Ishikawa (cell line): ENCODE data around the gene ARHGAP26.

Experiments
- CEBPB ChIP-seq: IDR thresholded peaks from 2 replicates; pipeline ENCODE4 v1.6.1; 2012
- CREB1 ChIP-seq: IDR thresholded peaks from 2 replicates; pipeline ENCODE4 v1.6.1; 2012; ENCODE audit warnings: low read depth
- EGR1 ChIP-seq: IDR thresholded peaks from 2 replicates; pipeline ENCODE4 v1.6.1; 2012
- EP300 ChIP-seq: IDR thresholded peaks from 2 replicates; pipeline ENCODE4 v1.6.1; 2012; ENCODE audit warnings: borderline replicate concordance
- FOXM1 ChIP-seq: IDR thresholded peaks from 2 replicates; pipeline ENCODE4 v1.6.1; 2012; ENCODE audit warnings: low read depth, borderline replicate concordance
- NFIC ChIP-seq: IDR thresholded peaks from 2 replicates; pipeline ENCODE4 v1.6.1; 2012
- RAD21 ChIP-seq: IDR thresholded peaks from 2 replicates; pipeline ENCODE4 v1.6.1; 2012; ENCODE audit warnings: low read depth
- TAF1 ChIP-seq: IDR thresholded peaks from 2 replicates; pipeline ENCODE4 v1.6.1; 2012; ENCODE audit warnings: low read depth, mild to moderate bottlenecking
- TCF12 ChIP-seq: IDR thresholded peaks from 2 replicates; pipeline ENCODE4 v1.6.1; 2012; ENCODE audit warnings: low read depth
- TEAD4 ChIP-seq: IDR thresholded peaks from 2 replicates; pipeline ENCODE4 v1.6.1; 2012
- YY1 ChIP-seq: IDR thresholded peaks from 2 replicates; pipeline ENCODE4 v1.6.1; 2012; ENCODE audit warnings: low read depth
- ZBTB7A ChIP-seq: IDR thresholded peaks from 2 replicates; pipeline ENCODE4 v1.6.1; 2012; ENCODE audit warnings: low read depth
- TF ChIP-seq, protein P1 (sequence below): IDR thresholded peaks from 2 replicates; pipeline ENCODE4 v1.6.1; 2012
- TF ChIP-seq, protein P2 (sequence below): IDR thresholded peaks from 2 replicates; pipeline ENCODE4 v1.6.1; 2012; ENCODE audit warnings: low read depth, mild to moderate bottlenecking
- TF ChIP-seq, protein P3 (sequence below): IDR thresholded peaks from 2 replicates; pipeline ENCODE4 v1.6.1; 2012

ARHGAP26 gene

DNA sequence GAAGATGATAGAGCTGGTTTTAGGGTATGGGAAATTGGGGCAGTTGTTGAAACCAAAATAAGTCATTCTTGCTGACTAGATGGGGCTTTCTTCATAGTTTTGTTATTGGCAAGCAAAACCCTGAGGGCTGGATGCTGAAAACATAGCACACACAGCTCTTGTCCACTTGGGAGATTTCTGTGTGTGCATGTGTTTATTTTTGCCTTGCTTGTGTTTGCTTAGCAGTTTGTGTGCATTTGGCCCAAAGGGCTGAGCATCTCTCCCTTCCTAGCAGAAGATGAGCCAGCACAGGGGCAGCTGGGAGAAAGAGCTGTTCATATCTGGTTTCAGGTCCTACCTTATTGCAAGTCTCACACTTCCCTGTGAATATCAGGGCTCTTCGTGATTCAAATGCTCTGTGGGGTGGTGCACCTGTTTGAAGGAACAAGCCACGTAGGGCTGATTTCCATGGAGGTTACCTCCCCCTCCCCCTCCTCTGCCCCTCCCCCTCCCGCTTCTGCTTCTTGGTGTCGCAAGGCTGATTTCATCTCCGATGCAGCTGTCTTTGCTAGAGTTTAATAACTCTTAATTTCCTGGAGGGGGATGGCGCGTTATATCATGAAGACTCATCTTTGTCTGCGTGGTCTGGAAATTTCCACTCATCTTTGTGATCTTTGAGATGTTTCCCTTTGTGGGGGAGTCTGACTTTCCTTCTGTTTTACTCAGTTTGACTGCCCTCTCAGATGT is 296.5 kb downstream of the ARHGAP26 start:
- TF ChIP-seq EGR1 (no peak), NFIC (no peak), FOXM1 (no peak), YY1 (no peak), CEBPB (no peak), ZBTB7A (no peak), EP300 (no peak), TAF1 (no peak), RAD21 (no peak), TEAD4 (no peak)
- TF ChIP-seq, protein P1, sequence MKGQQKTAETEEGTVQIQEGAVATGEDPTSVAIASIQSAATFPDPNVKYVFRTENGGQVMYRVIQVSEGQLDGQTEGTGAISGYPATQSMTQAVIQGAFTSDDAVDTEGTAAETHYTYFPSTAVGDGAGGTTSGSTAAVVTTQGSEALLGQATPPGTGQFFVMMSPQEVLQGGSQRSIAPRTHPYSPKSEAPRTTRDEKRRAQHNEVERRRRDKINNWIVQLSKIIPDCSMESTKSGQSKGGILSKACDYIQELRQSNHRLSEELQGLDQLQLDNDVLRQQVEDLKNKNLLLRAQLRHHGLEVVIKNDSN, result no peak
- TF ChIP-seq, protein P2, sequence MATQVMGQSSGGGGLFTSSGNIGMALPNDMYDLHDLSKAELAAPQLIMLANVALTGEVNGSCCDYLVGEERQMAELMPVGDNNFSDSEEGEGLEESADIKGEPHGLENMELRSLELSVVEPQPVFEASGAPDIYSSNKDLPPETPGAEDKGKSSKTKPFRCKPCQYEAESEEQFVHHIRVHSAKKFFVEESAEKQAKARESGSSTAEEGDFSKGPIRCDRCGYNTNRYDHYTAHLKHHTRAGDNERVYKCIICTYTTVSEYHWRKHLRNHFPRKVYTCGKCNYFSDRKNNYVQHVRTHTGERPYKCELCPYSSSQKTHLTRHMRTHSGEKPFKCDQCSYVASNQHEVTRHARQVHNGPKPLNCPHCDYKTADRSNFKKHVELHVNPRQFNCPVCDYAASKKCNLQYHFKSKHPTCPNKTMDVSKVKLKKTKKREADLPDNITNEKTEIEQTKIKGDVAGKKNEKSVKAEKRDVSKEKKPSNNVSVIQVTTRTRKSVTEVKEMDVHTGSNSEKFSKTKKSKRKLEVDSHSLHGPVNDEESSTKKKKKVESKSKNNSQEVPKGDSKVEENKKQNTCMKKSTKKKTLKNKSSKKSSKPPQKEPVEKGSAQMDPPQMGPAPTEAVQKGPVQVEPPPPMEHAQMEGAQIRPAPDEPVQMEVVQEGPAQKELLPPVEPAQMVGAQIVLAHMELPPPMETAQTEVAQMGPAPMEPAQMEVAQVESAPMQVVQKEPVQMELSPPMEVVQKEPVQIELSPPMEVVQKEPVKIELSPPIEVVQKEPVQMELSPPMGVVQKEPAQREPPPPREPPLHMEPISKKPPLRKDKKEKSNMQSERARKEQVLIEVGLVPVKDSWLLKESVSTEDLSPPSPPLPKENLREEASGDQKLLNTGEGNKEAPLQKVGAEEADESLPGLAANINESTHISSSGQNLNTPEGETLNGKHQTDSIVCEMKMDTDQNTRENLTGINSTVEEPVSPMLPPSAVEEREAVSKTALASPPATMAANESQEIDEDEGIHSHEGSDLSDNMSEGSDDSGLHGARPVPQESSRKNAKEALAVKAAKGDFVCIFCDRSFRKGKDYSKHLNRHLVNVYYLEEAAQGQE, result no peak

DNA sequence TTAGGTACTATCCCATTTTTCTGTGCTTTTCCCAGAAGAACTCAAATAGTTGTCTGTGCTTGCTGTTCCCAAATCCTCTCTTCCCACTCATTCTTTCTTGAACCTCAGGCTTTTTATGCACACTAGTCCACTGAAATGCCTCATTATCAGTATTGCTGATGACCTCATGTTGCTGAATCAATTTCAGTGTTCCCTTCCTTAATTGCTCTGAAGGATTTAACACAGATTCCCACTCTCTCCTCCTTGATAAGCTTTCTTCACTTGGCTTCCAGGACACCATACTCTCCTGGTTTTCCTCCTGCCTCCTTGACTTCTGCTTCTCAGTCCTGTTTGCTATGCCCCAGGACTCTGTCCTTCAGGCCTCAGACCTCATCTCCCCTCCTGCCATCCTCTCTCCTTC is 298.5 kb downstream of the ARHGAP26 start:
- TF ChIP-seq EGR1, result no peak
- TF ChIP-seq TCF12, result no peak
- TF ChIP-seq FOXM1, result no peak
- no peak for TF ChIP-seq CEBPB
- no peak for TF ChIP-seq TAF1
- no peak for TF ChIP-seq TEAD4
- no peak for TF ChIP-seq EP300
- TF ChIP-seq NFIC, result no peak
- no peak for TF ChIP-seq YY1
- TF ChIP-seq CREB1, result no peak
- no peak for TF ChIP-seq RAD21
- no peak for TF ChIP-seq ZBTB7A
- TF ChIP-seq, protein P1, result no peak
- TF ChIP-seq, protein P2, result no peak
- TF ChIP-seq, protein P3, sequence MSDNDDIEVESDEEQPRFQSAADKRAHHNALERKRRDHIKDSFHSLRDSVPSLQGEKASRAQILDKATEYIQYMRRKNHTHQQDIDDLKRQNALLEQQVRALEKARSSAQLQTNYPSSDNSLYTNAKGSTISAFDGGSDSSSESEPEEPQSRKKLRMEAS, result no peak

DNA sequence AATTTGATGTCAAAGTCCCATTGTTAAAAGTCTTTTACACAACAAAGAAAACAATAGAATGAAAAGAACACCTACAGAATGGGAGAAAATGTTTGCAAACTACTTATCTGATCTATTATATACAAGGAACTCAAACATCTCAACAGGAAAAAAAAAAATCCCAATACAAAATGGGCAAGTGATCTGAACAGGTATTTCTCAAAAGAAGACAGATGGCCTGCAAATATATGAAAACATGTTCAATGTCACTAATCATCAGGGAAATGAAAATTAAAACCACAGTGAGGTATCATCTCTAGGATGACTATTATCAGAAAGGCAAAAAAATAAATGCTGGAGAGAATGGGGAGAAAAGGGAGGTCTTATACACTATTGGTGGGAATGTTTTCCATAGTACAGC is 301.8 kb downstream of the ARHGAP26 start:
- TF ChIP-seq, protein P1, result no peak
- TF ChIP-seq NFIC (no peak), CREB1 (no peak), EGR1 (no peak), TAF1 (no peak), RAD21 (no peak), FOXM1 (no peak), TEAD4 (no peak)
- TF ChIP-seq, protein P3, result no peak

DNA sequence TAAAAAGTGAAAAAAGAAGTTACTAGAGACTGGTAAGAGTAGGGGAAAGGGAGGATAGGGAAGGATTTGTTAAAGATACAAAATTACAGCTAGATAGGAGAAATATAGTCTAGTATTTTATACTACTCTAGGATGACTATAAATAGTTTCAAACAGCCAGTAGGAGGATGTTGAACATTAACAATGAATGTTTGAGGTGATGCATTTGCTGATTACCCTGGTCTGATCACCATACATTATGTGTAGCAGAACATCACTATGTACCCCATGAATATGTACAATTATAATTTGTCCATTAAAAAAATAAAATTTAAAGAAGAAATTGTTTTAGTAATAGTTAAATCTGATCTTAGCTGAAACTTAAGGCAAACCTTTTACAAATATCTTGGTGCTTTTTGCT is 302.6 kb downstream of the ARHGAP26 start:
- no peak for TF ChIP-seq CREB1
- TF ChIP-seq EP300, result no peak
- TF ChIP-seq TEAD4, result no peak
- no peak for TF ChIP-seq NFIC
- TF ChIP-seq EGR1, result no peak
- TF ChIP-seq YY1, result no peak
- TF ChIP-seq TCF12, result no peak
- TF ChIP-seq, protein P1, result no peak
- TF ChIP-seq, protein P3, result no peak
- no peak for TF ChIP-seq FOXM1
- TF ChIP-seq TAF1, result no peak
- TF ChIP-seq RAD21, result no peak
- TF ChIP-seq, protein P2, result no peak
- no peak for TF ChIP-seq CEBPB
- no peak for TF ChIP-seq ZBTB7A
